Amniotic epithelial cell (primary cell): Measurements from ENCODE around the gene CREB1.

Source experiments
- DNase-seq: peaks from one replicate; pipeline ENCODE4 v3.0.0-alpha.2; 2010; ENCODE audit warnings: low read depth

CREB1 gene

GRCh38 chr2:207543272-207543671, 13.5 kb downstream of the CREB1 start:
- DNase-seq: no peak

GRCh38 chr2:207546822-207547221, 17.1 kb downstream of the CREB1 start:
- peak; percentile 68 for DNase-seq

- no peak for DNase-seq
These were observed 19.4 kb downstream of the CREB1 start for GRCh38 chr2:207549145-207549544.

- peak; percentile 21 for DNase-seq
These were observed 28.3 kb downstream of the CREB1 start for GRCh38 chr2:207558079-207558491.

GRCh38 chr2:207561386-207562080, 31.8 kb downstream of the CREB1 start:
- peak; percentile 19 for DNase-seq

- DNase-seq: no peak
These were observed 36.2 kb downstream of the CREB1 start for GRCh38 chr2:207565736-207566500.

GRCh38 chr2:207567671-207568070, 37.9 kb downstream of the CREB1 start:
- no peak for DNase-seq

- peak; percentile 44 for DNase-seq
These were observed 41.6 kb downstream of the CREB1 start for GRCh38 chr2:207571370-207571769.

- no peak for DNase-seq
These were observed 55.2 kb downstream of the CREB1 start for GRCh38 chr2:207584952-207585351.

GRCh38 chr2:207587305-207587704, 57.5 kb downstream of the CREB1 start:
- DNase-seq: no peak

- no peak for DNase-seq
These were observed 59.4 kb downstream of the CREB1 start for GRCh38 chr2:207589143-207589542.

- no peak for DNase-seq
These were observed 63.5 kb downstream of the CREB1 start for GRCh38 chr2:207593277-207593676.

GRCh38 chr2:207594264-207594663, 64.5 kb downstream of the CREB1 start:
- no peak for DNase-seq

GRCh38 chr2:207594731-207595130, 65.0 kb downstream of the CREB1 start:
- no peak for DNase-seq

- no peak for DNase-seq
These were observed 69.9 kb downstream of the CREB1 start for GRCh38 chr2:207599636-207600035.

GRCh38 chr2:207600231-207600630, 70.5 kb downstream of the CREB1 start:
- peak; percentile 49 for DNase-seq

- DNase-seq: peak; percentile 18
These were observed 72.0 kb downstream of the CREB1 start for GRCh38 chr2:207601774-207602173.

- no peak for DNase-seq
These were observed 73.7 kb downstream of the CREB1 start for GRCh38 chr2:207603486-207603885.

GRCh38 chr2:207606399-207606798, 76.6 kb downstream of the CREB1 start:
- no peak for DNase-seq

- no peak for DNase-seq
These were observed 77.1 kb downstream of the CREB1 start for GRCh38 chr2:207606829-207607228.

- DNase-seq: no peak
These were observed 83.0 kb downstream of the CREB1 start for GRCh38 chr2:207612714-207613113.

GRCh38 chr2:207614824-207615223, 85.1 kb downstream of the CREB1 start:
- DNase-seq: no peak

- peak; percentile 86 for DNase-seq
These were observed 86.4 kb downstream of the CREB1 start for GRCh38 chr2:207616185-207616584.
